Mesenchymal stem cell (in vitro differentiated cells and primary cell): ENCODE measurements around the gene CAVIN4.

ENCODE experiments used
- DNase-seq: peaks from one replicate; pipeline ENCODE4 v3.0.0-alpha.2; 2013
- H2AFZ ChIP-seq: one replicate; pipeline ENCODE4 v1.6.1; 2013; ENCODE audit warnings: low read depth, mild to moderate bottlenecking, control low read depth, inconsistent platforms, low read length, moderate library complexity
- H2AK5ac ChIP-seq: 2 replicates; pipeline ENCODE4 v1.6.1; 2013; ENCODE audit warnings: low read length, moderate library complexity, mild to moderate bottlenecking, inconsistent platforms; ENCODE audit not compliant: severe bottlenecking
- H2BK120ac ChIP-seq: one replicate; pipeline ENCODE4 v1.6.1; 2013; ENCODE audit warnings: low read depth, mild to moderate bottlenecking, inconsistent platforms, low read length, moderate library complexity
- H2BK12ac ChIP-seq, 2 experiments: one replicate each; pipeline ENCODE4 v1.6.1; 2013; ENCODE audit warnings: inconsistent platforms in 2 of 2, low read length in 2 of 2, mild to moderate bottlenecking in 2 of 2, moderate library complexity in 2 of 2, control low read depth in 1 of 2
- H2BK15ac ChIP-seq: one replicate; pipeline ENCODE4 v1.6.1; 2013; ENCODE audit warnings: mild to moderate bottlenecking, low read depth, inconsistent platforms; ENCODE audit not compliant: poor library complexity, severe bottlenecking
- H2BK5ac ChIP-seq: 2 replicates; pipeline ENCODE4 v1.6.1; 2013; ENCODE audit warnings: low read depth, mild to moderate bottlenecking, low read length, control low read depth, inconsistent platforms; ENCODE audit not compliant: poor library complexity, severe bottlenecking
- H3K14ac ChIP-seq, 2 experiments: one replicate each; pipeline ENCODE4 v1.6.1; 2013; ENCODE audit warnings: inconsistent platforms in 2 of 2, low read length in 2 of 2, control low read depth in 1 of 2, mild to moderate bottlenecking in 1 of 2, moderate library complexity in 1 of 2
- H3K18ac ChIP-seq, 2 experiments: one replicate each; pipeline ENCODE4 v1.6.1; 2013; ENCODE audit warnings: inconsistent platforms in 2 of 2, low read length in 2 of 2, control low read depth in 1 of 2, low read depth in 1 of 2, mild to moderate bottlenecking in 1 of 2
- H3K23ac ChIP-seq, 2 experiments: one replicate each; pipeline ENCODE4 v1.6.1; 2013; ENCODE audit warnings: inconsistent platforms in 2 of 2, low read length in 2 of 2, mild to moderate bottlenecking in 2 of 2, moderate library complexity in 2 of 2, control low read depth in 1 of 2
- H3K27ac ChIP-seq: 2 replicates; pipeline ENCODE4 v1.5.1; 2013; ENCODE audit warnings: mild to moderate bottlenecking, moderate library complexity, low read length, control low read depth, inconsistent platforms; ENCODE audit not compliant: poor library complexity, severe bottlenecking
- H3K27me3 ChIP-seq, 2 experiments: 2 replicates each; pipeline versions ENCODE4 v1.6.1 to v1.7.0; 2013; ENCODE audit warnings: low read length in 2 of 2, mild to moderate bottlenecking in 2 of 2, moderate library complexity in 2 of 2, control low read depth in 1 of 2, inconsistent platforms in 1 of 2; ENCODE audit not compliant: control insufficient read depth in 1 of 2, insufficient read depth in 1 of 2
- H3K36me3 ChIP-seq, 2 experiments: 2 replicates each; pipeline versions ENCODE4 v1.6.1 to v1.7.0; 2013; ENCODE audit warnings: low read length in 2 of 2, control low read depth in 1 of 2, inconsistent platforms in 1 of 2, low read depth in 1 of 2, mild to moderate bottlenecking in 1 of 2; ENCODE audit not compliant: insufficient read depth in 2 of 2, control insufficient read depth in 1 of 2
- H3K4ac ChIP-seq, 2 experiments: one replicate each; pipeline ENCODE4 v1.6.1; 2013; ENCODE audit warnings: inconsistent platforms in 2 of 2, low read length in 2 of 2, mild to moderate bottlenecking in 2 of 2, moderate library complexity in 2 of 2, control low read depth in 1 of 2, low read depth in 1 of 2
- H3K4me1 ChIP-seq: 2 replicates; pipeline ENCODE4 v1.6.1; 2013; ENCODE audit warnings: low read depth, low read length, control low read depth; ENCODE audit not compliant: control insufficient read depth, insufficient read depth
- H3K4me2 ChIP-seq: 2 replicates; pipeline ENCODE4 v1.6.1; 2013; ENCODE audit warnings: low read length, mild to moderate bottlenecking, inconsistent platforms; ENCODE audit not compliant: poor library complexity, severe bottlenecking
- H3K4me3 ChIP-seq, 2 experiments: 2 replicates each; pipeline versions ENCODE4 v1.5.1 to v1.7.0; 2013; ENCODE audit warnings: low read length in 2 of 2, mild to moderate bottlenecking in 2 of 2, control low read depth in 1 of 2, low read depth in 1 of 2; ENCODE audit not compliant: insufficient read depth in 1 of 2
- H3K79me1 ChIP-seq: replicated peaks from 2 replicates; pipeline ENCODE4 v1.6.1; 2013; ENCODE audit warnings: mild to moderate bottlenecking, control low read depth, low read length, inconsistent platforms; ENCODE audit not compliant: poor library complexity, severe bottlenecking
- H3K9ac ChIP-seq: 2 replicates; pipeline ENCODE4 v1.7.0; 2013; ENCODE audit warnings: mild to moderate bottlenecking, low read length, moderate library complexity
- H3K9me3 ChIP-seq: 2 replicates; pipeline ENCODE4 v1.7.0; 2013; ENCODE audit warnings: mild to moderate bottlenecking, low read length; ENCODE audit not compliant: control insufficient read depth
- H4K8ac ChIP-seq: one replicate; pipeline ENCODE4 v1.6.1; 2013; ENCODE audit warnings: inconsistent platforms, mild to moderate bottlenecking, low read length, moderate library complexity
- H4K91ac ChIP-seq: one replicate; pipeline ENCODE4 v1.6.1; 2013; ENCODE audit warnings: mild to moderate bottlenecking, low read length, inconsistent platforms
- WGBS: methylation state at CpG from one replicate; pipeline ENCODE4 v1.1.7; 2013; ENCODE audit warnings: mixed read lengths; 5-methylcytosine and 5-hydroxymethylcytosine counted together

The CAVIN4 gene

DNA sequence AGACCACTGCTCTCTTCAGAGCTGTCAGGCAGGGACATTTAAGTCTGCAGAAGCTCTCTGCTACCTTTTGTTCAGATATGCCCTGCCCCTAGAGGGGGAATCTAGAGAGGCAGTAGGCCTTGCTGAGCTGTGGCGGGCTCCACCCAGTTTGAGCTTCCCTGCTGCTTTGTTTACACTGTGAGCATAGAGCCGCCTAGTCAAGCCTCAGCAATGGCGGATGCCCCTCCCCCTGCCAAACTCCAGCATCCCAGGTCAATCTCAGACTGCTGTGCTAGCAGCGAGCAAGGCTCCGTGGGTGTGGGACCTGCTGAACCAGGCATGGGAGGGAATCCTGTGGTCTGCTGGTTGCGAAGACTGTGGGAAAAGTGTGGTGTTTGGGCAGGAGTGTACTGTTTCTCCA, 59.9 kb downstream of the CAVIN4 start:
- no peaks in the 10 kb centered on the region for H3K79me1 ChIP-seq
- no peak overlapping the region for H3K4ac ChIP-seq
- H3K36me3 ChIP-seq: no peaks in the 10 kb centered on the region
- no peak overlapping the region for H3K14ac ChIP-seq
- no peak overlapping the region for H2BK120ac ChIP-seq
- no peak overlapping the region for H3K9ac ChIP-seq
- WGBS: 24% methylated on average over 5 of the region's 6 CpGs
- no peak overlapping the region for H2AFZ ChIP-seq
- H3K18ac ChIP-seq: no peak overlapping the region
- no peak overlapping the region for H2BK15ac ChIP-seq
- H2BK5ac ChIP-seq: no peak overlapping the region
- H2AK5ac ChIP-seq: no peak overlapping the region
- no peak overlapping the region for H4K91ac ChIP-seq
- no peak overlapping the region for H2BK12ac ChIP-seq
- H3K23ac ChIP-seq: no peak overlapping the region
- no peak overlapping the region for H4K8ac ChIP-seq
- no peaks in the 10 kb centered on the region for H3K4me1 ChIP-seq
- no peak overlapping the region for H3K4me3 ChIP-seq
- H3K27ac ChIP-seq: no peak overlapping the region
- H3K4me2 ChIP-seq: no peak overlapping the region
- no peaks in the 10 kb centered on the region for H3K9me3 ChIP-seq
- DNase-seq: no peak
- H3K27me3 ChIP-seq: no peaks in the 10 kb centered on the region
